HepG2 (cell line): ENCODE results near the gene ATXN7L3. TPM values are rescaled to one million over a fixed set of nuclear protein-coding genes. Genes with fewer than 3 reads are reported as not detected.

Experiments
- ATAC-seq: fragments of 200-7000 bp; cut with Tn5 transposase; 3 replicates; pipeline ENCODE4 v1.9.1; 2020; ENCODE audit warnings: mild to moderate bottlenecking, moderate library complexity
- BruUV-seq: library from RNA; stranded (reverse); fragments of 400-500 nt; replicated peaks from 2 replicates; lab custom pipeline; 2021; lab: Mats Ljungman, UMichigan
- CTCF ChIA-PET: fragments of 300-600 bp; formaldehyde crosslinking; extraction: SDS; loops from one replicate; lab custom pipeline; 2021; ENCODE audit warnings: low total read pairs, inconsistent platforms, low intra/inter-chr PET ratio; lab: Yijun Ruan, JAX
- POLR2A ChIA-PET: fragments of 350-600 bp; sonication (Branson Sonifier 250); formaldehyde crosslinking; loops from one replicate; lab custom pipeline; 2020; ENCODE audit warnings: antibody characterized with exemption, inconsistent platforms; lab: Yijun Ruan, JAX
- DNase-seq: peaks from one replicate; pipeline ENCODE4 v3.0.0-alpha.2; 2015; ENCODE audit warnings: low spot score
- FAIRE-seq: peaks from 3 replicates; lab custom pipeline; 2011; peaks lifted over from hg19 to GRCh38; lab: Jason Lieb, UNC
- H2AFZ ChIP-seq: one replicate; pipeline ENCODE4 v1.6.1; 2011; ENCODE audit warnings: low read length, inconsistent platforms
- H3K27ac ChIP-seq: fragments of 300-600 bp; 3 replicates; pipeline ENCODE4 v1.8.0; 2011; ENCODE audit warnings: mixed run types, mild to moderate bottlenecking, mixed read lengths, low read length, inconsistent platforms; ENCODE audit not compliant: insufficient read depth; ENCODE audit errors: extremely low read length
- H3K27me3 ChIP-seq, 2 experiments: fragments of 200-600 bp in 1 of 2; 2 replicates in 1 of 2; 3 replicates in 1 of 2; pipeline versions ENCODE4 v1.6.0 to v1.8.0; 2011; ENCODE audit warnings: low read length in 2 of 2, mild to moderate bottlenecking in 2 of 2, moderate library complexity in 2 of 2, inconsistent platforms in 1 of 2; ENCODE audit not compliant: insufficient read depth in 2 of 2, control insufficient read depth in 1 of 2
- H3K36me3 ChIP-seq, 2 experiments: fragments of 200-600 bp in 1 of 2; replicated peaks in 1 of 2; 2 replicates in 1 of 2; 3 replicates in 1 of 2; pipeline versions ENCODE4 v1.5.1 to v1.8.0; 2011; ENCODE audit warnings: low read length in 2 of 2, inconsistent platforms in 1 of 2; ENCODE audit not compliant: insufficient read depth in 2 of 2, control insufficient read depth in 1 of 2
- H3K4me1 ChIP-seq: 2 replicates; pipeline ENCODE4 v1.5.1; 2012; ENCODE audit warnings: low read length, inconsistent platforms; ENCODE audit not compliant: insufficient read depth
- H3K4me2 ChIP-seq: 2 replicates; pipeline ENCODE4 v1.6.0; 2011; ENCODE audit warnings: low read depth, low read length, inconsistent platforms
- H3K4me3 ChIP-seq, 3 experiments: fragments of 200-600 bp in 1 of 3; sonication (generic), shearing (Covaris generic) in 1 of 3; replicated peaks in 1 of 3; 2 replicates each; pipeline ENCODE4 v1.5.1; 2011 to 2016; ENCODE audit warnings: low read length in 3 of 3, inconsistent platforms in 2 of 3, low read depth in 2 of 3, mild to moderate bottlenecking in 2 of 3, control low read depth in 1 of 3, mixed read lengths in 1 of 3; ENCODE audit not compliant: insufficient read depth in 1 of 3
- H3K79me2 ChIP-seq: one replicate; pipeline ENCODE4 v1.6.1; 2011; ENCODE audit warnings: low read length, inconsistent platforms; ENCODE audit not compliant: insufficient read depth
- H3K9ac ChIP-seq: 2 replicates; pipeline ENCODE4 v1.6.0; 2011; ENCODE audit warnings: mild to moderate bottlenecking, low read depth, low read length, inconsistent platforms; ENCODE audit not compliant: insufficient read depth
- H3K9me3 ChIP-seq: 2 replicates; pipeline ENCODE4 v1.5.1; 2012; ENCODE audit warnings: mild to moderate bottlenecking, low read length
- H4K20me1 ChIP-seq: 2 replicates; pipeline ENCODE4 v1.6.0; 2011; ENCODE audit warnings: inconsistent platforms, mild to moderate bottlenecking, low read length, moderate library complexity; ENCODE audit not compliant: insufficient read depth
- FOXA1 ChIP-seq, 2 experiments: fragments of 450-650 bp in 1 of 2; sonication (generic) in 1 of 2; formaldehyde crosslinking in 1 of 2; IDR thresholded peaks; 2 replicates each; pipeline versions ENCODE4 v1.4.0 to v1.6.1; 2016 to 2020; ENCODE audit warnings: missing genetic modification reagents in 1 of 2
- GTF2F1 ChIP-seq: fragments of 150-350 bp; IDR thresholded peaks from 2 replicates; pipeline ENCODE4 v1.6.1; 2014; ENCODE audit warnings: low read length
- HNF4G ChIP-seq, 2 experiments: sonication (generic) in 1 of 2; formaldehyde crosslinking in 1 of 2; IDR thresholded peaks; 2 replicates each; pipeline versions ENCODE4 v1.4.0 to v1.6.1; 2011 to 2020; ENCODE audit warnings: borderline replicate concordance in 2 of 2, low read depth in 2 of 2, mild to moderate bottlenecking in 2 of 2, low read length in 1 of 2, missing genetic modification reagents in 1 of 2, moderate library complexity in 1 of 2
- KDM2A ChIP-seq: sonication (generic); formaldehyde crosslinking; IDR thresholded peaks from 2 replicates; pipeline ENCODE4 v1.4.0; 2020; ENCODE audit warnings: low read depth, missing genetic modification reagents, borderline replicate concordance
- KMT2A ChIP-seq: sonication (generic); formaldehyde crosslinking; IDR thresholded peaks from 2 replicates; pipeline ENCODE4 v1.4.0; 2020; ENCODE audit warnings: missing genetic modification reagents
- MIER2 ChIP-seq: IDR thresholded peaks from 2 replicates; pipeline ENCODE4 v1.6.1; 2016; ENCODE audit warnings: missing biosample characterization, missing genetic modification reagents
- MTF2 ChIP-seq: sonication (generic); formaldehyde crosslinking; IDR thresholded peaks from 2 replicates; pipeline ENCODE4 v1.5.0; 2020; ENCODE audit warnings: missing genetic modification reagents, borderline replicate concordance
- SP2 ChIP-seq: sonication (generic); formaldehyde crosslinking; IDR thresholded peaks from 2 replicates; pipeline ENCODE4 v1.5.1; 2020; ENCODE audit warnings: mild to moderate bottlenecking, missing genetic modification reagents
- ZNF329 ChIP-seq: sonication (generic); formaldehyde crosslinking; IDR thresholded peaks from 2 replicates; pipeline ENCODE4 v1.9.0; 2021; ENCODE audit warnings: low read depth, mild to moderate bottlenecking, missing genetic modification reagents
- ZNF44 ChIP-seq: sonication (generic); formaldehyde crosslinking; IDR thresholded peaks from 2 replicates; pipeline ENCODE4 v1.5.1; 2020; ENCODE audit warnings: mild to moderate bottlenecking, missing genetic modification reagents
- ZNF605 ChIP-seq: sonication (generic); formaldehyde crosslinking; IDR thresholded peaks from 2 replicates; pipeline ENCODE4 v1.8.0; 2022; ENCODE audit warnings: mild to moderate bottlenecking, missing genetic modification reagents
- ZNF615 ChIP-seq: sonication (generic); formaldehyde crosslinking; IDR thresholded peaks from 2 replicates; pipeline ENCODE4 v1.5.0; 2020; ENCODE audit warnings: mild to moderate bottlenecking, missing genetic modification reagents, borderline replicate concordance
- ZNF792 ChIP-seq: IDR thresholded peaks from 2 replicates; pipeline ENCODE4 v1.6.1; 2016
- WGBS: methylation state at CpG from one replicate; pipeline ENCODE4 v1.1.6; 2017; ENCODE audit warnings: low lambda C conversion rate; 5-methylcytosine and 5-hydroxymethylcytosine counted together
- in situ Hi-C: cut with HindIII; loops from 2 replicates; pipeline ENCODE4 v1.10.0; 2017; ENCODE audit warnings: low pct_unique_long_range_greater_than_20kb; ENCODE audit not compliant: extremely low pct_ligation_motif_present
- intact Hi-C: fragments of 100-400 bp; cut with micrococcal nuclease; formaldehyde crosslinking; loops from one replicate; pipeline ENCODE4 v1.10.0; 2022; ENCODE audit not compliant: unreplicated experiment
- polyA plus RNA-seq, 8 experiments: library from polyadenylated mRNA; depleted of rRNA in 3 of 8; stranded (reverse) in 7 of 8; unstranded in 1 of 8; fragments of >200 nt; fragmentation: Illumina TruSeq in 4 of 8; extraction: Trizol in 4 of 8; gene quantifications; 2 replicates each; pipeline versions ENCODE4 v1.2.1 to v1.2.3, GENCODE V29; 2011 to 2016; ENCODE audit warnings: low read depth in 4 of 8, missing spikeins in 1 of 8, mixed read lengths in 1 of 8; ENCODE audit not compliant: insufficient read depth in 1 of 8
- total RNA-seq, 5 experiments: library from RNA; depleted of rRNA; stranded (reverse); fragments of >200 nt; fragmentation: Illumina TruSeq; extraction: Trizol; gene quantifications; 2 replicates each; pipeline ENCODE4 v1.2.3, GENCODE V29; 2016; ENCODE audit warnings: low read depth in 1 of 5
- TF ChIP-seq, protein P1 (sequence below), 2 experiments: IDR thresholded peaks; 2 replicates each; pipeline ENCODE4 v1.6.1; 2011 to 2012; ENCODE audit warnings: low read length in 2 of 2, borderline replicate concordance in 1 of 2, low read depth in 1 of 2, mild to moderate bottlenecking in 1 of 2, moderate library complexity in 1 of 2
- TF ChIP-seq, protein P2 (sequence below): IDR thresholded peaks from 2 replicates; pipeline ENCODE4 v1.6.1; 2016; ENCODE audit warnings: missing biosample characterization, missing genetic modification reagents, low read depth
- TF ChIP-seq, protein P3 (sequence below): sonication (generic); formaldehyde crosslinking; IDR thresholded peaks from 2 replicates; pipeline ENCODE4 v1.4.0; 2020; ENCODE audit warnings: low read depth, mild to moderate bottlenecking, missing genetic modification reagents
- TF ChIP-seq, protein P4 (sequence below): sonication (generic); formaldehyde crosslinking; IDR thresholded peaks from 2 replicates; pipeline ENCODE4 v1.4.0; 2020; ENCODE audit warnings: mild to moderate bottlenecking, missing genetic modification reagents

ATXN7L3 gene
- total and polyA plus RNA-seq, 2 of the 13 experiments (the other 11 are each of a cell fraction or from before 2014, with no cell fraction given) = 44.5 to 59.1 TPM

DNA sequence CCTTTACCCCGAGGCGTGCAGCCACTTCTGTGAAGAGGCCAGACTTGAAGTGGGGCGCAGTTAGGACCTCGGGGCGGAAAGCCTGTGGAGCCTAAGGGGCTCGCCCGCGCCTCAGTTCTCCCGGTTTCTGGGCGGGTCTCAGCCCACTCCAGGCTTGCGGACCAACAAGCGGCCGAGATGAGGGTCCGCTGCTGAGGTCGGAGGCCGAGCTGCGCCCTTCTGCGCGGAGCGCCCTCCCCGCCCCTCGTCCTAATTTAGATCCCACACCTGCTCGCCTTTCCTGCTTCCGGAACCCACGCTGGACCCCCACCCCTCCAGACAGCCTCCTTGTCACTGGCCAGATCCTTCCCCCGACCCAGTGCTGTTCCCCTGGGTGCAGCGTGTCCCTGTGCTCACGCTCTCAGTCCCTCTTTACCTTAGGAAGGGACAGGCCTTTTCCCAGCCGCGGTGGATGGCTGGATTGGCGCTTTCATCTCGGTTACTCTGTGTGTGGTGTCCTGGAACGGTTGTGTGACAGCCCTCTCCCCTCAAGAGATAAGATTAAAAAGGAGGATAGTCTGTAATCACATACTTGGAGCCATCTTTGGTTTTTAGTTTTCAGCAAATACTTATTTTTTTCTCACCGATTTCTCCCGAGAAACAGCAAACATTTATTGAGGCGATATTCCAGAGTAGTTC, 933 bp upstream of the ATXN7L3 start:
- Histone ChIP-seq H3K79me2 (peaks cover 19% of the 10 kb centered on the region), H3K9ac (peak overlapping the region; percentile 89), H3K4me2 (peak overlapping the region; percentile 97), H4K20me1 (0 out of 2 replicates have a peak, but pooled peaks cover 7% of the 10 kb centered on the region), H2AFZ (no peak overlapping the region), H3K27me3 (no peaks in the 10 kb centered on the region; a peak in 1 of 5 replicates), H3K27ac (peak overlapping the region; percentile 95), H3K36me3 (peaks cover 3 to 17% of the 10 kb centered on the region in 2 experiments), H3K4me1 (peaks cover 39% of the 10 kb centered on the region), H3K9me3 (no peaks in the 10 kb centered on the region), H3K4me3 (peak overlapping the region; percentile 89 to 94 (median 91))
- ChIA-PET POLR2A (interaction anchor here (0.6 to 4.1 kb wide), 16 partner anchors 9 to 1908 kb away, joined by 3 to 71 read pairs (median 5); partner anchors contain the start of genes HDAC5, TMUB2 and UBTF), CTCF (no interaction called here)
- 5% methylated on average over 16 of the region's 36 CpGs for WGBS
- peak; percentile 38 for DNase-seq
- in situ Hi-C loops = no loop called here
- FAIRE-seq = peak; percentile 4
- intact Hi-C loops = loop anchor here (5.0 kb wide), 1 partner anchor 127 kb away; no protein-coding TSS in a partner anchor
- BruUV-seq = TSS peak; percentile 89
- peak; percentile 69 for ATAC-seq
- TF ChIP-seq ZNF792 (CRISPR knock-in tag) (0 out of 2 replicates have a peak, but pooled peaks have one; percentile 28), FOXA1 (IDR thresholded peaks at IDR 0.05) (no peak), FOXA1 (CRISPR knock-in tag; IDR thresholded peaks at IDR 0.05) (no peak), MTF2 (CRISPR knock-in tag) (no peak), KDM2A (CRISPR knock-in tag) (peak; percentile 93; the same call in 1 of the 2 replicates), ZNF44 (CRISPR knock-in tag) (no peak), ZNF329 (CRISPR knock-in tag) (peak; percentile 73; the same call in 1 of the 2 replicates), ZNF615 (CRISPR knock-in tag) (no peak), KMT2A (no peak), SP2 (CRISPR knock-in tag) (no peak), HNF4G (IDR thresholded peaks at IDR 0.05; ENCODE audit: borderline replicate concordance, low read depth, low read length) (no peak), HNF4G (CRISPR knock-in tag; IDR thresholded peaks at IDR 0.05; ENCODE audit: borderline replicate concordance, low read depth) (peak; percentile 34), ZNF605 (CRISPR knock-in tag) (peak; percentile 68), GTF2F1 (no peak), MIER2 (CRISPR knock-in tag) (no peak)
- TF ChIP-seq, protein P1, sequence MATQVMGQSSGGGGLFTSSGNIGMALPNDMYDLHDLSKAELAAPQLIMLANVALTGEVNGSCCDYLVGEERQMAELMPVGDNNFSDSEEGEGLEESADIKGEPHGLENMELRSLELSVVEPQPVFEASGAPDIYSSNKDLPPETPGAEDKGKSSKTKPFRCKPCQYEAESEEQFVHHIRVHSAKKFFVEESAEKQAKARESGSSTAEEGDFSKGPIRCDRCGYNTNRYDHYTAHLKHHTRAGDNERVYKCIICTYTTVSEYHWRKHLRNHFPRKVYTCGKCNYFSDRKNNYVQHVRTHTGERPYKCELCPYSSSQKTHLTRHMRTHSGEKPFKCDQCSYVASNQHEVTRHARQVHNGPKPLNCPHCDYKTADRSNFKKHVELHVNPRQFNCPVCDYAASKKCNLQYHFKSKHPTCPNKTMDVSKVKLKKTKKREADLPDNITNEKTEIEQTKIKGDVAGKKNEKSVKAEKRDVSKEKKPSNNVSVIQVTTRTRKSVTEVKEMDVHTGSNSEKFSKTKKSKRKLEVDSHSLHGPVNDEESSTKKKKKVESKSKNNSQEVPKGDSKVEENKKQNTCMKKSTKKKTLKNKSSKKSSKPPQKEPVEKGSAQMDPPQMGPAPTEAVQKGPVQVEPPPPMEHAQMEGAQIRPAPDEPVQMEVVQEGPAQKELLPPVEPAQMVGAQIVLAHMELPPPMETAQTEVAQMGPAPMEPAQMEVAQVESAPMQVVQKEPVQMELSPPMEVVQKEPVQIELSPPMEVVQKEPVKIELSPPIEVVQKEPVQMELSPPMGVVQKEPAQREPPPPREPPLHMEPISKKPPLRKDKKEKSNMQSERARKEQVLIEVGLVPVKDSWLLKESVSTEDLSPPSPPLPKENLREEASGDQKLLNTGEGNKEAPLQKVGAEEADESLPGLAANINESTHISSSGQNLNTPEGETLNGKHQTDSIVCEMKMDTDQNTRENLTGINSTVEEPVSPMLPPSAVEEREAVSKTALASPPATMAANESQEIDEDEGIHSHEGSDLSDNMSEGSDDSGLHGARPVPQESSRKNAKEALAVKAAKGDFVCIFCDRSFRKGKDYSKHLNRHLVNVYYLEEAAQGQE (IDR thresholded peaks at IDR 0.05; ENCODE audit: borderline replicate concordance in 1 of 2, low read depth in 1 of 2, low read length in 2 of 2) = no peak
- TF ChIP-seq, protein P2, sequence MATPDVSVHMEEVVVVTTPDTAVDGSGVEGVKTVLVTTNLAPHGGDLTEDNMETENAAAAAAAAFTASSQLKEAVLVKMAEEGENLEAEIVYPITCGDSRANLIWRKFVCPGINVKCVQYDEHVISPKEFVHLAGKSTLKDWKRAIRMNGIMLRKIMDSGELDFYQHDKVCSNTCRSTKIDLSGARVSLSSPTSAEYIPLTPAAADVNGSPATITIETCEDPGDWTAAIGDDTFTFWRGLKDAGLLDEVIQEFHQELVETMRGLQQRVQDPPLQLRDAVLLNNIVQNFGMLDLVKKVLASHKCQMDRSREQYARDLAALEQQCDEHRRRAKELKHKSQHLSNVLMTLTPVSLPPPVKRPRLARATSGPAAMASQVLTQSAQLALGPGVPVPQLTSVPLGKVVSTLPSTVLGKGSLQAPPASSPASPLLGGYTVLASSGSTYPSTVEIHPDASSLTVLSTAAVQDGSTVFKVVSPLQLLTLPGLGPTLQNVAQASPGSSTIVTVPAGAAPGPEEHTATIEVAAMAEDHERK (CRISPR knock-in tag) = no peak
- TF ChIP-seq, protein P3, sequence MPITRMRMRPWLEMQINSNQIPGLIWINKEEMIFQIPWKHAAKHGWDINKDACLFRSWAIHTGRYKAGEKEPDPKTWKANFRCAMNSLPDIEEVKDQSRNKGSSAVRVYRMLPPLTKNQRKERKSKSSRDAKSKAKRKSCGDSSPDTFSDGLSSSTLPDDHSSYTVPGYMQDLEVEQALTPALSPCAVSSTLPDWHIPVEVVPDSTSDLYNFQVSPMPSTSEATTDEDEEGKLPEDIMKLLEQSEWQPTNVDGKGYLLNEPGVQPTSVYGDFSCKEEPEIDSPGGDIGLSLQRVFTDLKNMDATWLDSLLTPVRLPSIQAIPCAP (CRISPR knock-in tag) = no peak
- TF ChIP-seq, protein P4, sequence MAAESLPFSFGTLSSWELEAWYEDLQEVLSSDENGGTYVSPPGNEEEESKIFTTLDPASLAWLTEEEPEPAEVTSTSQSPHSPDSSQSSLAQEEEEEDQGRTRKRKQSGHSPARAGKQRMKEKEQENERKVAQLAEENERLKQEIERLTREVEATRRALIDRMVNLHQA = no peak
